Activated T-helper 17 cell treated with anti-CD3 and anti-CD28 coated beads, Interleukin-2, amount 50 U/mL, for 72 hours (primary cell): ENCODE results near the gene OTP. TPM values are rescaled to one million over a fixed set of nuclear protein-coding genes. Genes with fewer than 3 reads are reported as not detected.
A peak's percentile ranks its signal among the peaks of the same experiment; 100 is the strongest.

Experiments
- ATAC-seq: fragments of 150-1000 bp; cut with Tn5 transposase; replicated peaks from 2 replicates; pipeline ENCODE4 v1.10.0; 2021; ENCODE audit warnings: mild to moderate bottlenecking, moderate library complexity
- H3K27ac Mint-ChIP-seq: one replicate; pipeline ENCODE4 v1.8.0; 2022; ENCODE audit warnings: mixed read lengths
- H3K27me3 Mint-ChIP-seq: one replicate; pipeline ENCODE4 v1.8.0; 2022; ENCODE audit warnings: mixed read lengths
- H3K36me3 Mint-ChIP-seq: one replicate; pipeline ENCODE4 v1.8.0; 2022; ENCODE audit warnings: low read depth, mild to moderate bottlenecking, mixed read lengths
- H3K4me1 Mint-ChIP-seq: one replicate; pipeline ENCODE4 v1.8.0; 2022; ENCODE audit warnings: mixed read lengths
- H3K4me3 Mint-ChIP-seq: one replicate; pipeline ENCODE4 v1.8.0; 2022; ENCODE audit warnings: mild to moderate bottlenecking, mixed read lengths
- H3K9me3 Mint-ChIP-seq: one replicate; pipeline ENCODE4 v1.8.0; 2022; ENCODE audit warnings: mixed read lengths
- total RNA-seq, 2 donors: library from RNA; stranded (reverse); gene quantifications; one replicate each; pipeline ENCODE4 v1.2.3, GENCODE V29; 2022

The OTP gene
- total RNA-seq, 2 donors from 2014 or later: not detected

DNA sequence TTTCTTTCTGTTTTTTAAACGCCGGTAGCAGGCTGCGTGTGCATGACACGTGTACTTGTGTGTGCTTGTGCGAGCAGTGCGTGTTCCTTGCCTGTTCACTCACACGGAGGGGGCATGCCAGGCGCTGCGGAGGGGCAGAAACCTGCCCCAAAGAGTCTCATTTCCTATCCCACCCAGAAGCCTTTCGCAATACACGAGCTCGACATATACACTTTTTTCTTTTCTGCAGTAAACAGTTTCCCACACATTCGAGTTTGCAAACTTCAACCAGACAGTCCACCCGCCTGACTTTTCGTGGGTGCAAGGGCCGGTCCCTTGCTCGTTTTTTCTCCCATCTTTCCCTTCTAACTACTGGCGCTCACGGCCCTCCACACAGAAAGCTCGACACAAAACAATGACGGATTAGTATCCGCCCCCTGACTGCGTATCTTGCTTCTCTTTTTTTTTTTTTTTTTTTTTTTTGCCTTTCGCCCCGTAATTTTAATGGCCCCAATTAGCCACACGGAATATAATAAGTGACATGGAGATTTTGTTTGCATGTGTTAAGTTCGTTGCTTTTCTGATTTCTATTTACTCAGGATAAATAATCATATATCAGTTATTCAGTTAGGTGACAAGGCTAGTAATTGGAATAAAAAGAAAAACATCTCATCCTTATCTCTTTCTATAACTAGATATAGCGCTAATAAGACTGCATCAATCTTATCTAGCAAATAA, 5.3 kb upstream of the OTP start:
- Mint-ChIP-seq H3K27me3 (peaks cover 78% of the 10 kb centered on the region), H3K36me3 (peaks cover 10% of the 10 kb centered on the region), H3K4me3 (peak overlapping the region; percentile 66), H3K4me1 (peaks cover 6% of the 10 kb centered on the region), H3K27ac (no peak overlapping the region), H3K9me3 (no peaks in the 10 kb centered on the region)
- ATAC-seq: no peak

DNA sequence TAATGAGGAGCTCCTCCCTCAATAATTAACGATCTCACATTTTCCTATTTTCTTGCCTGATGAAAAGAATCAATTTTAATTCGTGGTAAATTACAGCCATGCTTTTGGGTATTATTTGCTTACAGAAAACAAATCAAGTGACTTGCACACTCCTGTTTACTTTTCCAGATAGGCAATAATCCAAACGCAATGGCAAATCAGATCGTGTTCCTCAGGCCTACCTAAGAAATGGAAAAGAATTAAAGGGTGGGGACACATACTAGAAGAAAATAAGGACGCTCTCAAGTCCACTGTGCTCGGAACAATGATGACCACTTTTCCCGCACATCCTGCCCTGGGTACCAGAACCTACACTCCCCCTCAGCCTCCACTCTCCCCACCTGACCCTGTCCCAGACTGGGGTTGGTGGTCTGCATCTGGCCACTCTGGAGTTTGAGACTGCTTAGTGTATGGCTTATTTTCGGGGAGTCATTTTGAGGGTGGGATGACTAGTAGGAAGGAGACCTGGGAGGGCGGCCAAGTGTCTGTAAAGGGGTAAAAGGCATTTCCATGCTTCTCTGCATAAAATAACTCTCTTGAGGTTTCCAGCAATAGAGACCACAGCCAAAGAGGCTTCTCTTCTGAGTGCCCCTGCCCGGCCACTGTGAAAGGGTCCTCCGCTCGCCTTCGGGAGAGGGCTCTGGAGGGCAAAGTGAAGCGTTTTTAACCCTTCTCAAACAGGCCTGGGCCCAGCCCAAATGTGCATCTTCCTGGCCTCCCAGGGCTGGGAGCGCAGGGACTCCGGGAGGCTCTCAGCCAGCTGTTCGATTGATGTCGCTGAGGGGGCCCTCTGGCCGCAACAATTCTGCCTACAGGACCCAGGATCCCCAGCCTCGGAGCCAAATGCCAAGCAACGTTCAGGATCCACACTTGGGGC, 4.5 kb upstream of the OTP start:
- peaks cover 10% of the 10 kb centered on the region for H3K36me3 Mint-ChIP-seq
- ATAC-seq: no peak
- no peaks in the 10 kb centered on the region for H3K9me3 Mint-ChIP-seq
- H3K4me1 Mint-ChIP-seq: peaks cover 6% of the 10 kb centered on the region
- no peak overlapping the region for H3K4me3 Mint-ChIP-seq
- H3K27me3 Mint-ChIP-seq: peaks cover 71% of the 10 kb centered on the region
- H3K27ac Mint-ChIP-seq: no peak overlapping the region

DNA sequence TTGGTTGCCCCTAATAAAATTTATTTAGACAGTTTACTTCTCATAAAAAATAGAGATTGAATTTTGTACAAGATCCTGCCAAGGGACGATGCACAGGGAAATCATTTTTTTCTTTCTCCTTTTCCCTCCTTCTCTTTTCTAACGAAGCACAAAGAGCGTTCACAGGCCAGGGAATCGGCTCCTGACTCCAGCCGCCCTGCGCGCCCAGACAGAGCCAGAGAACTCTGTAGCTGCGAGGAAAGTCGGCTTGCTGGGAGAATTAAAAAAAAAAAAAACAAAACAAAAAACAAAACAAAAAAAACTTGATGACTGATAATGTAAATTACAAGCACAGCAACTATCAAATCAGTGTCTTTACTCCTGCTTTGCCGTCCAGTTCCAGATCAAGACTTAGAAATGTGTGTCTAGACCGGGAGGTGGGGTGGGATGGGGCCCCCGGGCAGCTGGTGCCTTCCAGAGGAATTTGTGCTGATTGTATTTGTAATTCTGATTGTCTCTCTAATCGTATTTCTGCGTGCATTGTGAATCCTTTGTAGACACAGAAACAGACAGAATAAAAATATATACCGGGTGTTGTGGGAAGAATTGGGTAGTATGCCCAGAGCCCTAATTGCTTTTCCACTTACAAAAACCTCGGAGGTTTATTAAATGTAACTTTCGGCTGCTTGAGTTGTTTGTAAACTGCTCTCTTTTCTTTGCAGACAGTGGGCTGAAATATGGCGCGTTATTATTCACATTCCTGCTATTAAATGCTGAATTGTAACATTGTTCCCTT, 3.6 kb upstream of the OTP start:
- Mint-ChIP-seq H3K27me3 (peaks cover 71% of the 10 kb centered on the region), H3K4me1 (peaks cover 14% of the 10 kb centered on the region), H3K9me3 (peaks cover 5% of the 10 kb centered on the region), H3K27ac (no peak overlapping the region), H3K4me3 (no peak overlapping the region), H3K36me3 (peaks cover 18% of the 10 kb centered on the region)
- no peak for ATAC-seq

DNA sequence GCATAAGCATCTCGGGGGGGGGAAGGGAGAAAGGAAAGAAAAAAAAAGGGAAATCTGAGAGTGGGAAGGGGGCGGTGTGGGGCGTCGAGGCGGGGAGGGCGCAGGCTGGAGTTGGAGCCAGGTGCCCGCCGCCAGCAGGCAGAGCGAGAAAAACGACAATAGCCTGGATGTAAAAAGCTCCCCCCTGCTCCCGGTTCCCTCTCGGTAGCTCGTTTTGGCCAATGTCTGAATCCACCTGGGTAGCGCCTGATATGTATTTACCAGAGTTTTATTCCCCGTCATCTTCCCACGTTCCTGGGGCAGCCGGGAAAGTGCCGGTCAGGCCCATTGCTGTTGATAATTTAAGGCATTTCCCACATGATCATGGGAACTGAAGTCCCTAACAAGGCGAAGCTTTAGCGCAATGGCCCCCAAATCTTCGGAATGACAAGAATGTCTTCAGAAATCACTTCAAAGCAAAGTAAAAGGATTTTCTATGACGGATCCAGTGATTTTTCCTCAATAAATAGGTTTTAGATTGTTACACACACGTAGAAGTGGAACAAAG, 3.0 kb upstream of the OTP start:
- peaks cover 14% of the 10 kb centered on the region for H3K4me1 Mint-ChIP-seq
- peaks cover 5% of the 10 kb centered on the region for H3K9me3 Mint-ChIP-seq

DNA sequence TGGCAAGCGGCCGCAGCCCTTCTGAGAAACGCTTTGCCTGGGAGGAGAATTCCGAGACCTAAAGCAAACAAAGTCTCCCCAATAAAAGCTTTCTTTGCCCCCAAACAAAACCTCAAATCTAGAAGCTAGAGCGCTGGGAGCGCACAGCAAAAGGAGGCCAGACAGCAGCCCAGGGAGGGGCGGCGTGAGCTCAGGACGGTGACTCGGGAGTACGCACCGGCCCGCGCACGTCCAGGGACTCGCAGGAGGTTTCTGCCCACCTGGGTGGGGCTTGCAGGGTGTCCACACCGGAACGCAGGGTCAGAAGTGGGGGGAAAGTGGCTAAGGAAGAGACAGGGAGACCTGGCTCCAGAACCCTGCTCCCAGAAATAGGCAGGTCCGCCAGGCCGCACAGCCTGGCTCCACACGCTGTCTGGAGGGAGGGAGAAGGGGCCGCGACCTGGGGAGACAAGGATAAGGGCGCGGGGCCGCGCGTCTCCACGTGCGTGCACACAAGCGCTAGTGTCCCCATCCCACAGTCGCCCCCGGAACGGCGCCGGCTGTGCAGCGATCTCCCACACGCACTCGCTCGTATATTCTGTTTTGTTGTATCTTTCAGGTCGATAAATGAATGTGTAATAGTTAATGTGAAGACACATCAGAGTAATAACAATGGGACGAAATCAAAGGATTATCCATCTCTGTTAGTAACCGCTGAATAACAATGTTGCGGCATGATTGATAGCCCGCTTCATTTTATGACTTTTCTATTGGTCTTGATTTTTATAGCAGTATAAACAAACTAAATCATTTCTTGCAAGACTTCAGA, 2.3 kb upstream of the OTP start:
- Mint-ChIP-seq H3K27me3 (peaks cover 67% of the 10 kb centered on the region), H3K4me1 (peaks cover 14% of the 10 kb centered on the region), H3K4me3 (no peak overlapping the region), H3K9me3 (peaks cover 5% of the 10 kb centered on the region), H3K27ac (no peak overlapping the region), H3K36me3 (peaks cover 25% of the 10 kb centered on the region)
- ATAC-seq: no peak

More for the DNA sequence above, 3.0 kb upstream of the OTP start:
- Mint-ChIP-seq H3K4me3 (no peak overlapping the region), H3K36me3 (peaks cover 19% of the 10 kb centered on the region), H3K27me3 (peaks cover 67% of the 10 kb centered on the region), H3K27ac (no peak overlapping the region)
- ATAC-seq: no peak

DNA sequence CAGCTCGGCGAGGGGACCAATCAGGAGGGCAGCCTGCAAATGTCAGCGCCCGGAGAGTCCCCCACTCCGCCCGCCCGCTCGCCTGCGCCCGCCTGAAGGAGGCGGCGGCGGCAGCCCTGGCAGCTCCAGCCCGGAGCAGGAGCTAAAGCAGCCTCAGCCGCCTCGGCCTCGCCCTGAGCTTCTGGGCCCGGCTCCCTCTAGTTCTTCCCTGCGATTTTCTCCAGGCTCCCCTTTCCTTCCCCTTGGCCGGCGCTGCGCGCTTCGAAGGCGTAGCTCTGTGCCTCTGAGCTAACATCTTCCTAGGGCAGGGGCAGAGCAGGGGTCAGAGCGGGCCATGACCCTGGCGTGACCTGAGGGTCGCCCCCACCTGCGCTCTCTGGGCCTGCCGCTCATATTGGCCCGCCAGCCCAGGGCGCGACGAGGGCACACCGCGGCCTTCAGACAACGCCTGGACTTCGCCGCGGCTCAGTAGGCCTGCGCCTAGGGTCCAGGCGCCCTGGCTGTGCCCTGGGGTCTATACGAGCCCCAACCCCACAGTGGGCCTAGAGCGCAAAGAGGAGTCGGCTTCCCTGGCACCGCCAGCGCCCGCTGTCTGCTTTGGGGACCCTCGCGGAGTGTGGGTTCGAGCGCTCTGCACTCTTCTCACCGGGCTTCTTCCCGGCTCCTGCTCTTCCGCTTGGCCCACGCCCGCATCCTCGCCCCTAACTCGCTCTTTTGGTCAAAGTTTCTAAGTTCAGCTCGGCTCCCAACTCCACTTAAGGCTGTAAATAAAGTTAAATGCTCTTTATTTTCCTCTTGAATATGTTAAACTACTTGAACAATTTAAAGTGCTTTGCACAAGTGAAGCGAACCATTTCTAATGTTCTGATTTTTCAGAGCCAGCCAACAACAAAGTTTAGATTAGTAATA, 504 bp upstream of the OTP start:
- H3K27me3 Mint-ChIP-seq: peaks cover 62% of the 10 kb centered on the region
- H3K36me3 Mint-ChIP-seq: peaks cover 25% of the 10 kb centered on the region
- peaks cover 5% of the 10 kb centered on the region for H3K9me3 Mint-ChIP-seq
- H3K27ac Mint-ChIP-seq: no peak overlapping the region
- ATAC-seq: no peak
- H3K4me3 Mint-ChIP-seq: no peak overlapping the region
- peaks cover 8% of the 10 kb centered on the region for H3K4me1 Mint-ChIP-seq

DNA sequence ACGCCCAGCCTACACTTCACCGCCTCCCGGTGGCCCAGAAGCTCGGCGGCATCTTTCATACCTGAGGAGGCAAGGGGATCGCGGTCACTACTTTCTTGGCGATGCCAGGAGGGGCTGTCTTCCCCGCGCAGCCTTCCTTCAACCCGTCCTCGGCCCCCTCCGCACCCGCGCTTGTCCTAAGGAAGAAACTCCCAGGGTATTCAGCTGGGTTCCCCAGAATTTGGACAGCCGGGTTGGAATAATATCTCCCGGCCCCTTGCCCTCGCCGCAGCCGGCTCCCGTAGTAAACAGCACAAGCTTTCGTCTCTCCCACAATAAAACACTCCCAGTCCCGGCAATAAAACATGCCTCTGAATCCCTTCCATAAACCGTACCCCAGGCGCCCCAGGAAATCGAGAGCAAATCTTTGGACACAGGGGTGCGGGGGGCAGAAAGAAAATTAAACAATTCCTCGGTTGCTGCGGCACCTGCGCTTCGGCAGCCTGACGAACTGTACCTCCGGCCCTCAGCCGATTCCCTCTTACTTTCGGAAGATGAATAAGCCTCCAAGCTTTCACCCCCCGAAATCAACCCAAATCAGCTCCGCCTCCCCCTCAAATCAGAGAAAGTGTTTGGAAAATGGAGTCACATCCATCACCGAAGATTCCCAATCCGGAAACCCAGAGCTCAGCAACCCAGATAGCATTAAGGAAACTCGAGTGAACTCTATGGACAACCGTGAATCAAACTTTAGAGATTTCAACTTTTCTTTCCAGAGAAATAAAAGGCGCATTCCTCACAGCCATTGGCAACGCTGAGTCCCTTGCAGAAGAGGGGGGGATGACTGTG, 1.1 kb downstream of the OTP start:
- ATAC-seq: no peak
- peaks cover 35% of the 10 kb centered on the region for H3K36me3 Mint-ChIP-seq
- H3K9me3 Mint-ChIP-seq: peaks cover 12% of the 10 kb centered on the region
- H3K4me3 Mint-ChIP-seq: peak overlapping the region; percentile 37
- H3K27me3 Mint-ChIP-seq: peaks cover 64% of the 10 kb centered on the region
- H3K27ac Mint-ChIP-seq: peak overlapping the region; percentile 61
- H3K4me1 Mint-ChIP-seq: peaks cover 14% of the 10 kb centered on the region

DNA sequence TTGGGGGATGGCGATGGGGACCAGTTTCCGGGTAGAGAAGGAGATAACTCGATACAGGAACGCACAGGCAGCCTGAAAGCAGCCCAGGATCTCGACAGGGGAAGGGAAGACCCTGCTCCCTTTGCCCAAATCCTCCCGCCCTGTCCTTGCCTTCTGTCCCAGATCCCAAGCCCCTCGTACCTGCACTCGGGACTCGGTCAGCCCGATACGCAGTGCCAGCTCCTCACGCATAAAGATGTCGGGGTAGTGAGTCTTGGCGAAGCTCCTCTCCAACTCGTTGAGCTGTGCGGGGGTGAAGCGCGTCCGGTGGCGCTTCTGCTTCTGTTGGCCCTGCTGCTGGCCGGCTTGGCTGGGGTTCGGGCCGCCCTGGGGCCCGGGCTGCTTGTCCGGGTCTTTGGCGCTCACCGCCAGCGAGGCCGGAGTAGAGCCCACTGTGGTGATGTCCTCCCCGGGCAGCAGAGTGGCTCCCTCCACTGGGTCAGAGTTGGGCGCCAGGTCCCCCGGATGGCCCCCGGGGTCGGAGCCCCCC, 1.8 kb downstream of the OTP start:
- ATAC-seq: no peak
- Mint-ChIP-seq H3K27me3 (peaks cover 62% of the 10 kb centered on the region), H3K27ac (no peak overlapping the region), H3K4me1 (peaks cover 14% of the 10 kb centered on the region), H3K4me3 (no peak overlapping the region), H3K36me3 (peaks cover 35% of the 10 kb centered on the region), H3K9me3 (peaks cover 12% of the 10 kb centered on the region)

DNA sequence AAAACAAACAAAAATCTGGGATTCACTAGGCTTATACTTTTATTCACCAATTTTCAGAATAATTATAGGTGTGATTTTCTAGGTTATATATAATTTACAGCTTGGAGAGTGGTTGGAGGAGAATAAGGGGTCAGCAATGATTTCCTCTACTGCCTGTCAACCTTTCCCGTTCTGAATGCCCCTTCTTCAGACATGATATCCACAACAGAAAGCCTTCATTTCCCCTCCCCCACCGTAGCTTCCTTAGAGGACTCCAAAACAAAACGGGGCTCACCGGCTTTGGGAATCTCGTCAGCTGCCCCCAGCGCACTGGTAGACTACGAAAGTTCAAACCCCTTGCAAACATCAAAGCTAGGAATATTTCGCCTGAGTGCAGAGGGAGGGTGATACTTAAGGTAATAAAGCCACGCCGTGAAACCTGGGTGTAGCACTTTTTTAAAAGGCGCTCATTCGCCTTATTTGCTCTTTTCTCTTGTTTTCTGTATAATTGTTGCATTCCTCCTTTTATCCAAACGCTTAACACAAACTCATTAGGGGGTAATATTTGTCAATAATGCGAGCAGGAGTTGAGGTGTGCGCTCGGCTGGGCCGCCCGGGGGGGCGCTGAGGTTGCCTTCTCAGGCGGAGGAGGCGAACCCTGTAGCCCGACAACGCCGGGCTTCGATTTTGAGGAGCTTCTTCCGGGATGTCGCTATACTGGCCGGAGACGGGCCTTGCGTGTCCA, 2.4 kb downstream of the OTP start:
- H3K27me3 Mint-ChIP-seq: peaks cover 61% of the 10 kb centered on the region
- H3K4me1 Mint-ChIP-seq: peaks cover 18% of the 10 kb centered on the region
- peaks cover 38% of the 10 kb centered on the region for H3K36me3 Mint-ChIP-seq
- no peak for ATAC-seq
- H3K4me3 Mint-ChIP-seq: no peak overlapping the region
- no peak overlapping the region for H3K27ac Mint-ChIP-seq
- H3K9me3 Mint-ChIP-seq: peaks cover 12% of the 10 kb centered on the region

DNA sequence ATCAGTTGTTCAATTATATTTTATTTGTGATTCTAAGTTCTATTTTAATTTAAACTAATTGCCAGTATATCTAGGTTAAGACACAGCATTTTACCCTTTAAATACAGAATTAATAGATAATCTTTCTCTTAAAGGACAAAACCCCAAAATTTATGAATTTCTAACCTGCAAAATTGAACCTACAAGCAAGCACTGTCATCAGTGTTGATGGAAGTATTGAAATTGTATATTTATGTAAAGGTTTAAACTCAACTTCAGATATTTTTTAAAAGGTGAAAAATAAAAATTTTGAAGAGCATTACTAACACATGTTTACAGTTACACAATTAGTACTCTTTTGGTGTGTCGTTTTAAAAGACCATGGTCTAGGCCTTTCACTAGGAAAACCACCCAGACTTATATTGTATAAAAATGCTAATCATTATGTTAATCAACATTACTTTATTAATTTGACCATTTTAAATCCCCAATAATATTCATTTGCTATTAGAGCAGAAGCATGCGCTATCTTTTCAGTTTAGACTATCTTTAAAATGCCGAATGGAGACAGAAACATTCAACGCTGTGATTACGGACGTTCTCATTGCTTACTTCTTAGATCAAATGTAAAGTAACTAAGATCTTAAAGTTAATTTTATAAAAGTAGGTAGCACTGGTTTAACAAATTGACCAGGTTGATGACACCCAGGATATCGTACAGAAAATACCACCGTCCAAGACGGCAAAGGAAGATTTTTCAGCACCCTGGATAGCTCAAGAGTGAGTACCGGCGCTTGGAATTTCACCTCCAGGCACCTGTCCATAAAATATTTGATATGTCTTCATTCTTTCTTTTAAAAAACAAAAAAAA, 3.2 kb downstream of the OTP start:
- H3K27me3 Mint-ChIP-seq: peaks cover 60% of the 10 kb centered on the region
- no peak for ATAC-seq
- H3K4me1 Mint-ChIP-seq: peaks cover 22% of the 10 kb centered on the region
- H3K4me3 Mint-ChIP-seq: no peak overlapping the region
- peaks cover 31% of the 10 kb centered on the region for H3K36me3 Mint-ChIP-seq
- H3K9me3 Mint-ChIP-seq: peaks cover 12% of the 10 kb centered on the region
- H3K27ac Mint-ChIP-seq: no peak overlapping the region

DNA sequence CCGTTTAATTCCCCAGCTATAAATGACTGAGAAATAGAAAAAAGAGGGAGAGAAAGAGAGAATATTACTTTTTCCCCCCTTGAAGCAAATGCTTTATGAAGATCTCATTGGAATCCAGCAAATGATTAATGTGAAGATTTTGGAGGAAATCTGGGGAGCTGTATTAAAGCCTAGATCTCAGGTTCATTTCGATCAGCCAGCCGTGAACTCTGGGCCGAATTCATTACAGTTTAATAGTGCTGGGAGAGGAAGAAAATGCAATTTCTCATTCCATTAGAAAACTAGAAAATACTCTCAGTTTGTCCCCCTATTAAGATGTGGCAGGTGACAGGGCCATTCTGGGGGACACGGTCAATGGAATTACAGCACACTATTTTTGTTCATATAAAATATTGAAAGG, 4.8 kb downstream of the OTP start:
- Mint-ChIP-seq H3K36me3 (peaks cover 41% of the 10 kb centered on the region), H3K27ac (no peak overlapping the region), H3K27me3 (peaks cover 60% of the 10 kb centered on the region), H3K4me3 (no peak overlapping the region), H3K9me3 (peaks cover 16% of the 10 kb centered on the region), H3K4me1 (peaks cover 32% of the 10 kb centered on the region)
- no peak for ATAC-seq
